ENCODE data around the gene CD1C. TPM values are rescaled to one million over a fixed set of nuclear protein-coding genes. Genes with fewer than 3 reads are reported as not detected.
"Not testable (repeated sequence)": the region's sequence is repeated elsewhere in the genome, so short reads cannot be mapped to it uniquely, and the experiment has no call there.

CD1C gene
- polyA plus RNA-seq, 2 of the 4 experiments (the other 2 are of a cell fraction) = not detected

DNA sequence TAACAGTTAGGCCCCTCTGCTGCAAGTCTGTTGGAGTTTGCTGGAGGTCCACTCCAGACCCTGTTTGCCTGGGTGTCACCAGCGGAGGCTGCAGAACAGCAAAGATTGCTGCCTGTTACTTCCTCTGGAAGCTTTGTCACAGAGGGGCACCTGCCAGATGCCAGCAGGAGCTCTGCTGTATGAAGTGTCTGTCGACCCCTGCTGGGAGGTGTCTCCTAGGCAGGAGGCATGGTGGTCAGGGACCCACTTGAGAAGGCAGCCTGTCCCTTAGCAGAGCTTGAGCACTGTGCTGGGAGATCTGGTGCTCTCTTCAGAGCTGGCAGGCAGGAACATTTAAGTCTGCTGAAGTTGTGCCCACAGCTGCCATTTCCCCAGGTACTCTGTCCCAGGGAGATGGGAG lies 7.3 kb upstream of the CD1C start:
- DNase-seq (ENCODE audit: low read depth in 1 of 2, low spot score in 1 of 2); POLR2A ChIA-PET; CTCF ChIA-PET; H3K27ac ChIP-seq; H3K4me2 ChIP-seq; FAIRE-seq; H3K4me3 ChIP-seq; ATAC-seq; H3K9me3 ChIP-seq; H3K4me1 ChIP-seq: not testable (repeated sequence)
- 0% methylated on average over 2 of the region's 2 CpGs for WGBS (ENCODE audit: missing lambda C conversion rate)

DNA sequence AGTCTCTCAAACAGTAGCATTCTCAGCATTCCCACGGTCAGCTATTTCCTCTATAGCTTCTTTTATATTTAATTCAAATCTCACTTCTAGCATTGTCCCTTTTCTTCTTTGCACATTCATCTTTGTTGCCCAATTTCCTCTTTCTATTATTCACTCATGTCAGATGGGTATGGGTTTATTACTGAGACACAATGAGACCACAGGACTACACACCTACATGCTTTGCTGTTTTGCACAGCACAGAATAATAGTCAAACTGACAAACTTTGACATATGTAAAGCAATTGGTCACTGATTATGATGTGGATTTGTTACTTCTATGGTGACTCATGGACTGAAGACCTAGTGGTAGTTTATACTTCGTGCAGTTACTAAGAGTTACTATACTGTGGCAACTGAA lies 5.8 kb upstream of the CD1C start:
- DNase-seq (ENCODE audit: low read depth in 1 of 2, low spot score in 1 of 2) (no peak), ATAC-seq (no peak), FAIRE-seq (no peak)
- 2% methylated on average over 2 of the region's 2 CpGs for WGBS (ENCODE audit: missing lambda C conversion rate)
- Histone ChIP-seq H3K4me1 (no peaks in the 10 kb centered on the region), H3K4me3 (no peak overlapping the region), H3K27ac (no peak overlapping the region), H3K9me3 (no peaks in the 10 kb centered on the region), H3K4me2 (no peak overlapping the region)
- POLR2A ChIA-PET = no interaction called here
- CTCF ChIA-PET = interaction anchor here (0.6 to 1.5 kb wide), 3 partner anchors 13 to 159 kb away, joined by 3 to 4 read pairs (median 3); no protein-coding TSS in a partner anchor
- TF ChIP-seq FOSB (CRISPR knock-in tag; IDR thresholded peaks at IDR 0.05) = no peak
- TF ChIP-seq HOXA7 (CRISPR knock-in tag; IDR thresholded peaks at IDR 0.05) = no peak
- no peak for TF ChIP-seq HOXB13 (CRISPR knock-in tag; IDR thresholded peaks at IDR 0.05; ENCODE audit: low read depth)

DNA sequence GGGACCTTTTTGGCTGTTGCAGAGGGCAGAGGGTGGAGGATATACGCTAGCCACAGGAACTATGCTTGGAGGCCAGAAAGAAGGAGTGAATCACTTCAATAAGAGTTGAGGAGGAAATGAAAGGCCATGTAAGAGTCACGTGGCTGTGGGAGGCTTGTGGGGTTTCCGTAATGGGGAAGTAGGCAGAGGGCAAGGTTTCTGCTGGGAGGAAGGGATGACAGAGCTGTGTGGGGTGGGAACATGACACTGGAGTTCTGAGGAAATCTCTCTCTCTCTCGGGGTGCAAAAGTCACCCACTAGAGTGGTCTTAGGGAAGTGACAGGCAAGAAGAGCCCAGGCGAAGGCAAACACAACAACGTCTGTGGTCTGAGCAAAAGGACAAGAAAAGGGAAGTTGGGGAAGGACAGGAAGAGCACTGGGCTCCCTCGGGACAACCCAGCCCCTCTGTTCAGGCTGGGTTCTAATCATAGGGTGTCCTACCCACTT lies 3.9 kb upstream of the CD1C start:
- Histone ChIP-seq H3K27ac (no peak overlapping the region), H3K4me3 (no peak overlapping the region), H3K4me2 (no peak overlapping the region), H3K4me1 (no peaks in the 10 kb centered on the region), H3K9me3 (no peaks in the 10 kb centered on the region)
- DNase-seq (ENCODE audit: low read depth in 1 of 2, low spot score in 1 of 2) (no peak), ATAC-seq (no peak), FAIRE-seq (no peak)
- 1% methylated on average over 7 of the region's 7 CpGs for WGBS (ENCODE audit: missing lambda C conversion rate)
- TF ChIP-seq EHMT2 (IDR thresholded peaks at IDR 0.05; ENCODE audit: low read depth) = no peak
- TF ChIP-seq, protein P1, sequence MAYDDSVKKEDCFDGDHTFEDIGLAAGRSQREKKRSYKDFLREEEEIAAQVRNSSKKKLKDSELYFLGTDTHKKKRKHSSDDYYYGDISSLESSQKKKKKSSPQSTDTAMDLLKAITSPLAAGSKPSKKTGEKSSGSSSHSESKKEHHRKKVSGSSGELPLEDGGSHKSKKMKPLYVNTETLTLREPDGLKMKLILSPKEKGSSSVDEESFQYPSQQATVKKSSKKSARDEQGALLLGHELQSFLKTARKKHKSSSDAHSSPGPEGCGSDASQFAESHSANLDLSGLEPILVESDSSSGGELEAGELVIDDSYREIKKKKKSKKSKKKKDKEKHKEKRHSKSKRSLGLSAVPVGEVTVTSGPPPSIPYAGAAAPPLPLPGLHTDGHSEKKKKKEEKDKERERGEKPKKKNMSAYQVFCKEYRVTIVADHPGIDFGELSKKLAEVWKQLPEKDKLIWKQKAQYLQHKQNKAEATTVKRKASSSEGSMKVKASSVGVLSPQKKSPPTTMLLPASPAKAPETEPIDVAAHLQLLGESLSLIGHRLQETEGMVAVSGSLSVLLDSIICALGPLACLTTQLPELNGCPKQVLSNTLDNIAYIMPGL (CRISPR knock-in tag; IDR thresholded peaks at IDR 0.05; ENCODE audit: borderline replicate concordance) = no peak
- TF ChIP-seq, protein P2, sequence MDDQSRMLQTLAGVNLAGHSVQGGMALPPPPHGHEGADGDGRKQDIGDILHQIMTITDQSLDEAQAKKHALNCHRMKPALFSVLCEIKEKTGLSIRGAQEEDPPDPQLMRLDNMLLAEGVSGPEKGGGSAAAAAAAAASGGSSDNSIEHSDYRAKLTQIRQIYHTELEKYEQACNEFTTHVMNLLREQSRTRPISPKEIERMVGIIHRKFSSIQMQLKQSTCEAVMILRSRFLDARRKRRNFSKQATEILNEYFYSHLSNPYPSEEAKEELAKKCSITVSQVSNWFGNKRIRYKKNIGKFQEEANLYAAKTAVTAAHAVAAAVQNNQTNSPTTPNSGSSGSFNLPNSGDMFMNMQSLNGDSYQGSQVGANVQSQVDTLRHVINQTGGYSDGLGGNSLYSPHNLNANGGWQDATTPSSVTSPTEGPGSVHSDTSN (IDR thresholded peaks at IDR 0.05) = no peak
- no peak for TF ChIP-seq BHLHE40 (IDR thresholded peaks at IDR 0.05; ENCODE audit: low read depth, low read length)
- TF ChIP-seq HEYL (CRISPR knock-in tag; IDR thresholded peaks at IDR 0.05) = no peak
- TF ChIP-seq, protein P3, sequence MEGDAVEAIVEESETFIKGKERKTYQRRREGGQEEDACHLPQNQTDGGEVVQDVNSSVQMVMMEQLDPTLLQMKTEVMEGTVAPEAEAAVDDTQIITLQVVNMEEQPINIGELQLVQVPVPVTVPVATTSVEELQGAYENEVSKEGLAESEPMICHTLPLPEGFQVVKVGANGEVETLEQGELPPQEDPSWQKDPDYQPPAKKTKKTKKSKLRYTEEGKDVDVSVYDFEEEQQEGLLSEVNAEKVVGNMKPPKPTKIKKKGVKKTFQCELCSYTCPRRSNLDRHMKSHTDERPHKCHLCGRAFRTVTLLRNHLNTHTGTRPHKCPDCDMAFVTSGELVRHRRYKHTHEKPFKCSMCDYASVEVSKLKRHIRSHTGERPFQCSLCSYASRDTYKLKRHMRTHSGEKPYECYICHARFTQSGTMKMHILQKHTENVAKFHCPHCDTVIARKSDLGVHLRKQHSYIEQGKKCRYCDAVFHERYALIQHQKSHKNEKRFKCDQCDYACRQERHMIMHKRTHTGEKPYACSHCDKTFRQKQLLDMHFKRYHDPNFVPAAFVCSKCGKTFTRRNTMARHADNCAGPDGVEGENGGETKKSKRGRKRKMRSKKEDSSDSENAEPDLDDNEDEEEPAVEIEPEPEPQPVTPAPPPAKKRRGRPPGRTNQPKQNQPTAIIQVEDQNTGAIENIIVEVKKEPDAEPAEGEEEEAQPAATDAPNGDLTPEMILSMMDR (IDR thresholded peaks at IDR 0.05) = no peak
- no peak for TF ChIP-seq ZFP36 (IDR thresholded peaks at IDR 0.05; ENCODE audit: borderline replicate concordance, partially characterized antibody)
- no peak for TF ChIP-seq FOSB (CRISPR knock-in tag; IDR thresholded peaks at IDR 0.05)
- TF ChIP-seq HOXB5 (CRISPR knock-in tag; IDR thresholded peaks at IDR 0.05) = no peak
- TF ChIP-seq SREBF2 (IDR thresholded peaks at IDR 0.05) = no peak
- no peak for TF ChIP-seq SMC3 (IDR thresholded peaks at IDR 0.05)
- TF ChIP-seq CBX2 (IDR thresholded peaks at IDR 0.05; ENCODE audit: borderline replicate concordance, low read depth) = no peak
- TF ChIP-seq NPAS2 (CRISPR knock-in tag; IDR thresholded peaks at IDR 0.05; ENCODE audit: borderline replicate concordance) = no peak
- TF ChIP-seq PHF8 (IDR thresholded peaks at IDR 0.05; ENCODE audit: borderline replicate concordance, low read depth) = no peak
- no peak for TF ChIP-seq NFE2L2 (conservative IDR thresholded peaks at IDR 0.05; ENCODE audit: low read length)
- no peak for TF ChIP-seq KDM5A (IDR thresholded peaks at IDR 0.05)
- no peak for TF ChIP-seq HOXA7 (CRISPR knock-in tag; IDR thresholded peaks at IDR 0.05)
- no peak for TF ChIP-seq CEBPB (IDR thresholded peaks at IDR 0.05)
- no peak for TF ChIP-seq ZNF302 (CRISPR knock-in tag; IDR thresholded peaks at IDR 0.05)
- ChIA-PET CTCF (no interaction called here), POLR2A (no interaction called here)

Data from A549 (cell line).